ENCODE results near the gene KLHL22. TPM values are rescaled to one million over a fixed set of nuclear protein-coding genes. Genes with fewer than 3 reads are reported as not detected.
"Not testable (repeated sequence)": the region's sequence is repeated elsewhere in the genome, so short reads cannot be mapped to it uniquely, and the experiment has no call there.

The KLHL22 gene
- polyA plus RNA-seq, 1 donor: 34.3 TPM

DNA sequence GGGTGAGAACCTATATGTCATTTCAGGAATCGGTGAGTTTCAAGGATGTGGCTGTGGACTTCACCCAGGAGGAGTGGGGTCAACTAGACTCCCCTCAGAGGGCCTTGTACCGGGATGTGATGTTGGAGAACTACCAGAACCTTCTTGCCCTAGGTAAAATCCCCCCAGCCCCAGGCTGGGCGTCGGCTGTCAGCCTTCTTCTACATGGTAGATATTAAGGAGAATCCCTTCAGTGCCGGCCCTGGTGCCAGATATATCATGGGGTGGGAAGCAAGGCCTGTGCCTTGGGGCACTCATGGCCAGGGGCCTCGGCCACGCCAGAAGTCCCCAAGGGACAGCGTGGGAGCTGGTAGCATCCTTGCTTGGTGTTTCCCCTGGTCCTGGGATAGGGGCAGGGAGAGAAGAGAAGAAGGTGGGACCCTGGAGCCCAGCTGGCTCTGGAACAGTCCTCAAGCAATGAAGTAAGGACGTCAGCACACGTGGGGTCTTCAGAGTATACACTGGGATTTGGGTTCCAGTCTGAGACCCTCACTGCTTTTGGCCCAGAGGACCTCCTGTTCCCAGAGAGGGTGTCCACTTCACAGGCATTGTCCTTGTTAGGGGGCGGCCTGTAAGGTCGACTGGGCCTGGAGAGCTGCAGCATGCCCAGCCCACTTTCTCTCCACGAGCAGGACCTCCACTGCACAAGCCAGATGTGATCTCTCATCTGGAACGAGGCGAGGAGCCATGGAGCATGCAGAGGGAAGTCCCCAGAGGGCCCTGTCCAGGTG, 94.8 kb downstream of the KLHL22 start:
- DNase-seq (ENCODE audit: low read depth): no peak

DNA sequence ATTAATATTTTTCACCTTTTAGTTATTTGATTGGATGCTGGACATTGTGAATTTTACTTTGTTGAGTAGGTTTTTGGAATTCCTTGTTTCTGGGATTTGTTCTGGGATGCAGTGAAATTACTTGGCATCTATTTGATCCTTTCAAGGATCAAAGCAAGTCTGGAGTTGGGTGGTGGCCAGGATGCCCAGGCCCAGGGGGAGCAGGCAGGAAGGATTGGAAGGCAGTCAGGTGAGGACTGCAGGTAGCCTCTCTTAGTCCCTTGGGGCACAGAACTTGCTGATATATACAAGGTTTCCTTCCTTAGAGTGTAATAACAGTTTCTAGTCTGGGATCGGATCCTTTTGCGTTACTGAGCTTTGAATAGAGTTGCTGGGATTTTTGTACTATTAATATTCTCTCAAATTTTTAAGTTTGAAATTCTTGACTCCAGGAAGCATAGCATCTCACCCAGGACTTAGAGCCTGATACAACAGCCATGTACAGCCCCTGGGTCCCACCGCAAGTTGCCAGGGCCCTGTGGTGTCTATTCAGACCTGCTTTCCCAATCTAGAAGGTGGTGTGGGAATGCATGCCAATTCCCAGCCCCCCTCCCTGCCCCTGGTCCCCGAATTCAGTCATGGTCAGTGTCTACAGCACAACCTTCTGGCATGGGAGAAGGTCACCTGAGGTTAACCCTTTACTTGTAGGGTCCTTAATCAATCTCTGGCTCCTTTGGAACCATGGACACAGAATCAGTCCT, 95.6 kb downstream of the KLHL22 start:
- DNase-seq (ENCODE audit: low read depth): no peak

DNA sequence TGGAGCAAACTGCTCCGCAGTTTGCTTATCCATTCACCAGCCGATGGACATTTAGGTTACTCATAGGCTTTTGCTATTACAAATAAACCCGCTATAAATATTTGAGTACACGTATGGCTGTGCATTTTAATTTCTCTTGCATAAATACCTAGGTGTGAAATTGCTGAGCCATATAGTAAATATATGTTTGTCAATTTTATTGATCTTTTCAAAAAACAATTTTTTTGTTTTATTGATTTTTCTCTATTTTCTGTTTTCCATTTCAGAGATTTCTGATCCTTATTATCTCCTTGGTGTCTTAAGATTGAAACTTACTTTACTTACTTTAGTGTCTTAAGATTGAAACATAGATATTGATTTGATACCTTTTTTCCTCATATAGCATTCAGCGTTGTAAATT, 97.2 kb downstream of the KLHL22 start:
- no peak for DNase-seq (ENCODE audit: low read depth)

DNA sequence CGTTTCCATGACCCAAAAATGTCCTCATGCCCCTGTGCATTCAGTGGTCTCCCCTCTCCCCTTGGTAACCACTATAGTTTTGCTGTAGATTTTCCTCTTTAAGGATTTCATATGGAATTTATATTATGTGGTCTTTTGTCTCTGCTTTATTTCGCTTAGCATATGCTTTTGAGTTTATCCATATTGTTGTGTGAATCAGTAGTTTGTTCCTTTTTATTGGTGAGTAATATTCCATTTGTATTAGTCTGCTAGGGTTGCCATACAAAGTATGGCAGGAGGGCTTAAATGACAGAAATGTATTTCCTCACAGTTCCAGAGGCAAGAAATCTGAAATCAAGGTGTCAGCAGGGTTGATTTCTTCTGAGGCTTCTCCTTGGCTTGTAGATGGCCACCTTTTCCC, 98.1 kb downstream of the KLHL22 start:
- no peak for DNase-seq (ENCODE audit: low read depth)

DNA sequence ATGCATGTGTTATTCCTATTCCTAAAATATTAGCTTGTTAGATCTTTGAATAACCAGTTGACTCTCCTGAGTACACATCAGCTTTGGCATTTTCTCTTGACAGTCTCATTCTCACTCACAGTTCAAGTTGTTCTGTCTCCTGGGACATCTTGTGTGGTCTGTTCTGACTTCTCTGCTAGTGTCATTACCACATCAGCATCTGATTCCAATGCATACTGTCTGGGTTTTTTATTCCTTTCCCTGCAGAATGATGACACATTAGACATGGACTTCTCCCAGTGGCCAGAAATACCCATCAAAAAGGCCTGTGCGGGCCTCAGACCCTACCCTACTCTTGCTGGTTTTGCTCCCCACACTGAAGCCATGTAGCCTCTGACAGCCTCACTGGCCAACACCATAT, 99.0 kb downstream of the KLHL22 start:
- DNase-seq (ENCODE audit: low read depth): no peak

DNA sequence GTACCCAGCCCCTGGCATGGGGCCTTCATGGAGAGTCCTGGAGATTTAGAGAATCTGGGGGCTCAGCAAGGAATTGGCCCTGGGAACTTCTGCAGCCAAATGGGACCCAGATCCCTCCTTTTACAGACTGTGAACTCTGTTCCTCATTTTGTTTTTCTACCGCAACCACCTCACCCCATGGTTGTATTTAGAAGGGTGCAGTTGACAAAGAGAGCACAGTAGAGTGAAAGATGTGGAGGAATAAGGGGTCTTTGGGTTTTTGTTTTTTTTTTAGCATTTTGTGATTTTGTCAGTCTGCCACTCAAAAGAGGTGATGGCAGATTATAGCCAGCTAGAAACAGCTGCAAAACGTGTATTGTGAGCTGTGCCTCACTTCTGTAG, 99.7 kb downstream of the KLHL22 start:
- DNase-seq (ENCODE audit: low read depth): no peak

DNA sequence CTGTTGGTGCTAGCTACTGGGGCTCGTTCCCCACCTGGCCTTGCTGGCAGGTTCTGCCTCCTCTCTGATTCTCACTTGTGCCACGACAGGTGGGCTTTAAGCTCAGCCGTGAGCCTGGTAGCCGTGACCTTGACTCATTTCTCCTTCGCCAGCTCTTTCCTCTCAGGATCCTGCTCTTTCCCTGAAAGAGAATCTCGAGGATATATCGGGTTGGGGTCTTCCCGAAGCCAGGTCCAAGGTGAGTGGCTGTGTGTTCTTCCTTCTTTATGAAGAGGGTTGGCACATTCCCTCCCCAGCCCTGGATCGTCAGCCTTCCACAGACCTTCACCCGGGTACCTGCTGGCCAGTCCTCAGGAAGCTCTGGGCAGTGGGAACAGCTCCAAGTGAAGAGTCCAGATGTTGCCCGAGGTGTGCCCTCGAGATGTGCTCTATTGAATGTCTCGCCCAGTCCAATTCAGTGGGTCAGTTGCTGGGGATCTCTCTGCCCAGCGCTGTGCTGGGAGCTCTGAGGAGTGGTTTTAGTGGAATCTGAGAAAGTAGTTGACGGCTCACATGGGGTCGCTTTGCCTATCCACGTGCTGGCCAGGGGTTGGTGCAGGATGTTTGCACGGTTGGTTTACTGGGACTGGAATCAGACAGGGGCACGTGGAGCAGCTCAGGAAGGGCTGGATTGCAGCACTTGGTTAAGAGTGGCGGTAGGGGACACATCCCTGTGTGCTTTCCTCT, 100.3 kb downstream of the KLHL22 start:
- no peak for DNase-seq (ENCODE audit: low read depth)

DNA sequence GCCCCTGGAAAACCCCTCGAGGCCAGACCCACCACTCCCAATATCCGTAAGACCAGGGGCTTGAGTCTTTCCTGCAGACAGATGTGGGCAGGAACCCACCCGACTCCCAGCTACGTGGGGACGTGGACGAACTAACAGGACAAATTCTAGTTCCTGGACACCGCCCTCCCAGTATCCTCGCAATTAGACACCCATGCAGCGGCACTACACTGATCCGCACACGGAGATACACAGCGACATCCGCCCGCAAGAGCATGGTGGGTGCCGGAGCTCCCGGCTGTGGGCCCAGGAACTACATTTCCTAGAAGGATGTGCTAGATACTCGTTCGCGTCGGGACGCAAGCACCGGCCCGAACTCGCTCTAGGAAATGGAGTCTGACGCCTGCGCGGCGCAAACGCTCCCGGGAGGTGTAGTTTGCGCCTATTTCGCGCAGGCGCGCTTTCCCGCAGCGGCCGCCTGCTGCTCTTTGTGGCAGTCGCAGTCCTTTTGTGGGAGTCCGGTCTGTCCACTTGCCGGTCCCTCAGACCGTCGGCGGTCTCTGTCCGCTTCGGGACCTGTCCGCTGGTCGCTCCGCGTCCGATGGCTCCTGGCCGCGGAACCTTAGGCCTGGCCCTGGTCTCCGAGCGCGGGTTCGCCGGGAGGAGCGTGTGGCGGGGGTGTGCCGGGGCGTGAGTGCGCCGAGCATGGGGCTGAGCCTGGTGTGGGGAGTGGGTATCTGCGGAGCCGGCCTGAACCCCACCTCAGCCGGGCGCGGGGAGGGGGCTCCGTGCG, 101.7 kb downstream of the KLHL22 start, which contains the start of gene ZNF74:
Gene ZNF74, plus strand, starts transcription at position 447 of the 772 bp plus-strand sequence. CDS start 478 bp downstream, outside the sequence.
- DNase-seq (ENCODE audit: low read depth): peak; percentile 85

DNA sequence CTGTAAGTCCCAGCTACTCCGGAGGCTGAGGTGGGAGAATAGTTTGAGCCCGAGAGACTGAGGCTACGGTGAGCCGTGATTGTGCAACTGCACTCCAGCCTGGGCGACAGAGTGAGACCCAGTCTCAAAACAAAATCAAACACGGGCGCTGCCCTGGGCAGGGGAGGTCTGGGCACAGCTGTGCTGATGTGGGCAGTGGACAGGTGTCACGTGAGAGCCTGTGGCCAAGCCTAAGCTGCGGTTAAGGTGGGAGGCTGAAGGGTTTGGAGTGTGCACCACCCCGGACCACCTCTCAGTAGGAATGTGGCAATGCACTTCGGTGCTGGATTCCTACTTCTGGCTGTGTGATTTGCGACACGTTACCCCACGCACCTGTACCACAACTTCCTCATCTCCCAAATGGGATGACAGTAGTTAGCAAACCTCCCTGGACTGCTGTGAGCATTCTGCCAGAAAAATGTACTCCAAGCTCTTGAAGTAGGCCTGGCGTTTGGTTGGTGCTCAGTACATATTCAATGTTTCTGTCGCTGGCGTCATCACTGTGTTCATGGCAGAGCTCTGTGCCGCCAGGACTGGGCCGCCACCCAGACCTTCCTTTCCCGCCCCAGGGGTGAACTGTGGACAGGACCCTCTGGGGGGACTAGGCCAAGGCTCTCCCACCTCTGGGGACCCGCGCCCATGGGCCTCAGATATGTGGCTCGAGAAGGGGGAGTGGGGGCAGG, 102.5 kb downstream of the KLHL22 start:
- DNase-seq (ENCODE audit: low read depth): no peak

DNA sequence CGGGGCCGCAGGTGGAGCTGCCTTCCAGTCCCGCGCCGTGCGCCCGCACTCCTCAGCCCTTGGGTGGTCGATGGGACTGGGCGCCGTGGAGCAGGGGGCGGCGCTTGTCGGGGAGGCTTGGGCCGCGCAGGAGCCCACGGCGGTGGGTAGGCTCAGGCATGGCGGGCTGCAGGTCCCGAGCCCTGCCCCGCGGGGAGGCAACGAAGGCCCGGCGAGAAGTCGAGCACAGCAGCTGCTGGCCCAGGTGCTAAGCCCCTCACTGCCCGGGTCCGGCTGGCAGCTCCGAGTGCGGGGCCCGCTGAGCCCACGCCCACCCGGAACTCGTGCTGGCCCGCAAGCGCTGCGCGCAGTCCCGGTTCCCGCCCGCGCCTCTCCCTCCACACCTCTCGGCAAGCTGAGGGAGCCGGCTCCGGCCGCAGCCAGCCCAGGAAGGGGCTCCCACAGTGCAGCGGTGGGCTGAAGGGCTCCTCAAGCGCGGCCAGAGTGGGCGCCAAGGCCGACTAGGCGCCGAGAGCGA, 103.2 kb downstream of the KLHL22 start:
- not testable (repeated sequence) for DNase-seq (ENCODE audit: low read depth)

Other genes starting within 250 kb of the KLHL22 start
- gene RTN4R, start 227.5 kb downstream of the KLHL22 start, polyA plus RNA-seq (ENCODE audit: insufficient read length): 19.9 TPM
- gene DGCR6L, start 175.7 kb downstream of the KLHL22 start, polyA plus RNA-seq (ENCODE audit: insufficient read length): 77.0 TPM
- 14.9 TPM for gene ZNF74, start 101.6 kb downstream of the KLHL22 start, polyA plus RNA-seq (ENCODE audit: insufficient read length)
- gene SCARF2, start 58.0 kb downstream of the KLHL22 start, polyA plus RNA-seq (ENCODE audit: insufficient read length): 13.1 TPM
- gene MED15, start 11.8 kb upstream of the KLHL22 start, polyA plus RNA-seq (ENCODE audit: insufficient read length): 43.9 TPM

Data from forelimb muscle (tissue), 1 donor.